Measurements from ENCODE around the gene OR1L8. TPM values are rescaled to one million over a fixed set of nuclear protein-coding genes. Genes with fewer than 3 reads are reported as not detected.

Gene OR1L8
- total RNA-seq, 1 experiment from 2014 or later, result not detected

DNA sequence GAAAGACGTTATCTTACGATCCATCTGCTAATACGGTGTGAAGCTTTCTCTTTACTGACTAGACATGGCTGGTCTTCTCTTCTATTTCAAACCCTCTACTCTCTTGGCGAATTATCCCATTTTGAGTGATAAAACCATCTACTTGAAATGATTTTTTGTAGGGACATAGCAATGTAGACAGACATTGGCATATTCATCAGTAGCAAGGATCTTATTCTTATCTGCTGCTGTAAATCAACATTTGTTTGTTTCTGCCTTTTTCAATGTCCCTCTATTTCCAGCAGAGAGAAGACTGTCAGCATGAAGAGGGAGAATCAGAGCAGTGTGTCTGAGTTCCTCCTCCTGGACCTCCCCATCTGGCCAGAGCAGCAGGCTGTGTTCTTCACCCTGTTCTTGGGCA, 64.3 kb downstream of the OR1L8 start, which contains the start of gene OR1J4:
OR1J4 (plus strand) TSS at position 301 of the 400 bp plus-strand sequence; CDS start at position 301, 0 bp downstream.
- Histone ChIP-seq H3K4me3 (ENCODE audit: low read length) (no peak within 1 kb of the TSS), H3K4me2 (ENCODE audit: low read length) (no peak within 1 kb of the TSS), H3K79me2 (ENCODE audit: low read length) (no peaks in the 10 kb centered on the region), H3K9ac (ENCODE audit: low read length) (no peak within 1 kb of the TSS), H3K36me3 (ENCODE audit: low read depth, low read length) (no peaks in the 10 kb centered on the region), H4K20me1 (ENCODE audit: low read length) (no peaks in the 10 kb centered on the region), H3K9me2 (replicated peaks; ENCODE audit: low read length) (no peaks in the 10 kb centered on the region), H3K27ac (ENCODE audit: low read length) (no peak within 1 kb of the TSS), H3F3A (ENCODE audit: low read length, unreplicated experiment) (no peaks in the 10 kb centered on the region), H3K9me3 (ENCODE audit: low read length) (no peaks in the 10 kb centered on the region), H3K4me1 (ENCODE audit: insufficient read depth, low read length) (no peaks in the 10 kb centered on the region), H3K27me3 (ENCODE audit: low read length) (peaks cover 34% of the 10 kb centered on the region), H2AFZ (ENCODE audit: low read length) (no peak within 1 kb of the TSS)
- no peak for ATAC-seq
- ChIA-PET POLR2A (ENCODE audit: unreplicated experiment) (no interaction called here), CTCF (no interaction called here)
- DNase-seq, result no peak
- TF ChIP-seq EZH2 (IDR thresholded peaks at IDR 0.05; ENCODE audit: low read length, unreplicated experiment), result no peak
- no peak for TF ChIP-seq EZH2phosphoT487 (IDR thresholded peaks at IDR 0.05; ENCODE audit: borderline replicate concordance, low read length)
- TF ChIP-seq, protein P1, sequence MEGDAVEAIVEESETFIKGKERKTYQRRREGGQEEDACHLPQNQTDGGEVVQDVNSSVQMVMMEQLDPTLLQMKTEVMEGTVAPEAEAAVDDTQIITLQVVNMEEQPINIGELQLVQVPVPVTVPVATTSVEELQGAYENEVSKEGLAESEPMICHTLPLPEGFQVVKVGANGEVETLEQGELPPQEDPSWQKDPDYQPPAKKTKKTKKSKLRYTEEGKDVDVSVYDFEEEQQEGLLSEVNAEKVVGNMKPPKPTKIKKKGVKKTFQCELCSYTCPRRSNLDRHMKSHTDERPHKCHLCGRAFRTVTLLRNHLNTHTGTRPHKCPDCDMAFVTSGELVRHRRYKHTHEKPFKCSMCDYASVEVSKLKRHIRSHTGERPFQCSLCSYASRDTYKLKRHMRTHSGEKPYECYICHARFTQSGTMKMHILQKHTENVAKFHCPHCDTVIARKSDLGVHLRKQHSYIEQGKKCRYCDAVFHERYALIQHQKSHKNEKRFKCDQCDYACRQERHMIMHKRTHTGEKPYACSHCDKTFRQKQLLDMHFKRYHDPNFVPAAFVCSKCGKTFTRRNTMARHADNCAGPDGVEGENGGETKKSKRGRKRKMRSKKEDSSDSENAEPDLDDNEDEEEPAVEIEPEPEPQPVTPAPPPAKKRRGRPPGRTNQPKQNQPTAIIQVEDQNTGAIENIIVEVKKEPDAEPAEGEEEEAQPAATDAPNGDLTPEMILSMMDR (conservative IDR thresholded peaks at IDR 0.05; ENCODE audit: low read depth, low read length), result no peak
- BruUV-seq (replicated peaks), result no TSS peak
- intact Hi-C loops (cut with micrococcal nuclease), result no loop called here

DNA sequence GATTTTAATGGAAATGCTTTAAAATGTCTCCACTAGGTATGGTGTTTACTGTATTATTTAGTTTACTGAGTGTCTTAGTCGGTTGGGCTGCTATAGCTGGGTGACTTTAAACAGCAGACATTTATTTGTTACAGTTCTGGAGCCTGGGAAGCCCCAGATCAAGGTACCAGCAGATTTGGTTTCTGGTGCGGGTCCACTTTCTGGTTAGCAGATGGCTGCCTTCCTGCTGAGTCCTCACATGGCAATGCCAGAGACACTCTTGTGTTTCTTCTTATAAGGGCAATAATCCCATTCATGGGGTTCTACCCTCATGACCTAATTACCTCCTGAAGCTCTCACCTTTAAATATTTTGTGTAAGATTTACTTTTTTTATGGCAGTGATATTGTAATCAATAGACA, 65.0 kb downstream of the OR1L8 start:
- Histone ChIP-seq H2AFZ (ENCODE audit: low read length) (no peak overlapping the region), H3K9ac (ENCODE audit: low read length) (no peak overlapping the region), H3K9me3 (ENCODE audit: low read length) (no peaks in the 10 kb centered on the region), H4K20me1 (ENCODE audit: low read length) (no peaks in the 10 kb centered on the region), H3F3A (ENCODE audit: low read length, unreplicated experiment) (no peaks in the 10 kb centered on the region), H3K4me1 (ENCODE audit: insufficient read depth, low read length) (no peaks in the 10 kb centered on the region), H3K27me3 (ENCODE audit: low read length) (peaks cover 35% of the 10 kb centered on the region), H3K4me2 (ENCODE audit: low read length) (no peak overlapping the region), H3K27ac (ENCODE audit: low read length) (no peak overlapping the region), H3K79me2 (ENCODE audit: low read length) (no peaks in the 10 kb centered on the region), H3K4me3 (ENCODE audit: low read length) (no peak overlapping the region), H3K36me3 (ENCODE audit: low read depth, low read length) (no peaks in the 10 kb centered on the region), H3K9me2 (replicated peaks; ENCODE audit: low read length) (no peaks in the 10 kb centered on the region)
- DNase-seq (no peak), ATAC-seq (no peak)
- no peak for TF ChIP-seq EZH2phosphoT487 (IDR thresholded peaks at IDR 0.05; ENCODE audit: borderline replicate concordance, low read length)
- TF ChIP-seq, protein P1 (conservative IDR thresholded peaks at IDR 0.05; ENCODE audit: low read depth, low read length), result no peak
- TF ChIP-seq EZH2 (IDR thresholded peaks at IDR 0.05; ENCODE audit: low read length, unreplicated experiment), result no peak
- intact Hi-C loops (cut with micrococcal nuclease), result no loop called here
- BruUV-seq (replicated peaks), result no TSS peak
- ChIA-PET CTCF (no interaction called here), POLR2A (ENCODE audit: unreplicated experiment) (no interaction called here)

Other genes with a start within 250 kb of the OR1L8 start
- 0.44 and 0.86 TPM in 2 replicates for gene PTGS1, start 212.4 kb downstream of the OR1L8 start, total RNA-seq (2014; rRNA removed)
- gene OR1J1, start 105.5 kb downstream of the OR1L8 start, total RNA-seq (2014; rRNA removed), result not detected in 2 replicates
- gene OR1J2, start 72.6 kb downstream of the OR1L8 start, total RNA-seq (2014; rRNA removed), result not detected in 2 replicates
- not detected in 2 replicates for gene OR1J4, start 64.2 kb downstream of the OR1L8 start, total RNA-seq (2014; rRNA removed)
- gene OR1N1, start 56.1 kb downstream of the OR1L8 start, total RNA-seq (2014; rRNA removed), result not detected in 2 replicates
- not detected in 2 replicates for gene OR1N2, start 30.3 kb downstream of the OR1L8 start, total RNA-seq (2014; rRNA removed)
- not detected in 2 replicates for gene OR1Q1, start 31.4 kb upstream of the OR1L8 start, total RNA-seq (2014; rRNA removed)
- not detected in 2 replicates for gene OR1B1, start 74.2 kb upstream of the OR1L8 start, total RNA-seq (2014; rRNA removed)
- gene OR1L1, start 78.3 kb upstream of the OR1L8 start, total RNA-seq (2014; rRNA removed), result not detected in 2 replicates
- gene OR1L3, start 91.7 kb upstream of the OR1L8 start, total RNA-seq (2014; rRNA removed), result not detected in 2 replicates
- not detected in 2 replicates for gene OR1L4, start 140.6 kb upstream of the OR1L8 start, total RNA-seq (2014; rRNA removed)
- gene OR1L6, start 158.9 kb upstream of the OR1L8 start, total RNA-seq (2014; rRNA removed), result not detected in 2 replicates
- not detected in 2 replicates for gene OR5C1, start 205.5 kb upstream of the OR1L8 start, total RNA-seq (2014; rRNA removed)
- not detected in 2 replicates for gene OR1K1, start 216.7 kb upstream of the OR1L8 start, total RNA-seq (2014; rRNA removed)
- 13.9 and 16.3 TPM in 2 replicates for gene PDCL, start 245.2 kb upstream of the OR1L8 start, total RNA-seq (2014; rRNA removed)